Chondrocyte (in vitro differentiated cells): ENCODE data around the gene IL1F10. TPM values are rescaled to one million over a fixed set of nuclear protein-coding genes. Genes with fewer than 3 reads are reported as not detected.

Experiments
- DNase-seq: peaks from one replicate; pipeline ENCODE4 v3.0.0; 2021; ENCODE audit warnings: mixed read lengths, low spot score
- H3K27ac Mint-ChIP-seq: one replicate; pipeline ENCODE4 v1.8.0; 2021; ENCODE audit warnings: mild to moderate bottlenecking, moderate library complexity, mixed read lengths; ENCODE audit not compliant: unreplicated experiment
- H3K27me3 Mint-ChIP-seq: 2 replicates; pipeline ENCODE4 v1.8.0; 2021; ENCODE audit warnings: low read depth, mixed read lengths
- H3K36me3 Mint-ChIP-seq: 2 replicates; pipeline ENCODE4 v1.8.0; 2021; ENCODE audit warnings: low read depth, mixed read lengths
- H3K4me1 Mint-ChIP-seq: 2 replicates; pipeline ENCODE4 v1.8.0; 2021; ENCODE audit warnings: low read depth, mild to moderate bottlenecking, mixed read lengths
- H3K4me3 Mint-ChIP-seq: one replicate; pipeline ENCODE4 v1.8.0; 2021; ENCODE audit warnings: mild to moderate bottlenecking, moderate library complexity, mixed read lengths; ENCODE audit not compliant: unreplicated experiment
- H3K9me3 Mint-ChIP-seq: 2 replicates; pipeline ENCODE4 v1.8.0; 2021; ENCODE audit warnings: low read depth, mixed read lengths
- CTCF ChIP-seq: fragments of 200-600 bp; sonication (generic); IDR thresholded peaks from 2 replicates; pipeline ENCODE4 v1.5.0; 2021; ENCODE audit warnings: antibody characterized with exemption, mild to moderate bottlenecking, moderate library complexity
- total RNA-seq: library from RNA; stranded (reverse); gene quantifications from 3 replicates; pipeline ENCODE4 v1.2.1, GENCODE V29; 2021

The IL1F10 gene
- total RNA-seq, 1 donor from 2014 or later, result not detected

- Mint-ChIP-seq H3K4me3 (no peak overlapping the region), H3K36me3 (no peaks in the 10 kb centered on the region), H3K4me1 (no peaks in the 10 kb centered on the region), H3K27me3 (peaks cover 35% of the 10 kb centered on the region), H3K9me3 (peaks cover 15% of the 10 kb centered on the region), H3K27ac (no peak overlapping the region)
- no peak for DNase-seq
- TF ChIP-seq CTCF, result no peak
Measured at GRCh38 chr2:113103277-113103676, 35.5 kb downstream of the IL1F10 start.

- DNase-seq, result no peak
- H3K9me3 Mint-ChIP-seq, result peaks cover 15% of the 10 kb centered on the region
- H3K36me3 Mint-ChIP-seq, result no peaks in the 10 kb centered on the region
- no peaks in the 10 kb centered on the region for H3K4me1 Mint-ChIP-seq
- peaks cover 38% of the 10 kb centered on the region for H3K27me3 Mint-ChIP-seq
- H3K4me3 Mint-ChIP-seq, result no peak overlapping the region
- no peak for TF ChIP-seq CTCF
- no peak overlapping the region for H3K27ac Mint-ChIP-seq
Measured at GRCh38 chr2:113104054-113104611, 36.4 kb downstream of the IL1F10 start.

- Mint-ChIP-seq H3K27me3 (peaks cover 47% of the 10 kb centered on the region), H3K9me3 (peaks cover 15% of the 10 kb centered on the region), H3K4me3 (no peak overlapping the region), H3K36me3 (no peaks in the 10 kb centered on the region), H3K4me1 (no peaks in the 10 kb centered on the region), H3K27ac (no peak overlapping the region)
- no peak for DNase-seq
- TF ChIP-seq CTCF, result no peak
Measured at GRCh38 chr2:113105047-113105785, 37.4 kb downstream of the IL1F10 start.

GRCh38 chr2:113111121-113111520 lies 43.4 kb downstream of the IL1F10 start:
- H3K9me3 Mint-ChIP-seq, result peaks cover 3% of the 10 kb centered on the region
- no peak for TF ChIP-seq CTCF
- H3K4me3 Mint-ChIP-seq, result no peak overlapping the region
- H3K27ac Mint-ChIP-seq, result no peak overlapping the region
- H3K27me3 Mint-ChIP-seq, result peaks cover 22% of the 10 kb centered on the region
- H3K36me3 Mint-ChIP-seq, result no peaks in the 10 kb centered on the region
- no peaks in the 10 kb centered on the region for H3K4me1 Mint-ChIP-seq
- DNase-seq, result no peak

- Mint-ChIP-seq H3K27ac (no peak overlapping the region), H3K4me1 (no peaks in the 10 kb centered on the region), H3K4me3 (no peak overlapping the region), H3K9me3 (peaks cover 3% of the 10 kb centered on the region), H3K27me3 (peaks cover 21% of the 10 kb centered on the region), H3K36me3 (no peaks in the 10 kb centered on the region)
- no peak for TF ChIP-seq CTCF
- no peak for DNase-seq
Measured at GRCh38 chr2:113111823-113112287, 44.1 kb downstream of the IL1F10 start.
